NCI-H1092 (cell line): Measurements from ENCODE around the gene SOX6.
"Not testable (repeated sequence)": the region's sequence is repeated elsewhere in the genome, so short reads cannot be mapped to it uniquely, and the experiment has no call there.

Experiments
- DNase-seq: peaks from one replicate; lab custom pipeline; 2025; lab: John Stamatoyannopoulos, UW

Gene SOX6

DNA sequence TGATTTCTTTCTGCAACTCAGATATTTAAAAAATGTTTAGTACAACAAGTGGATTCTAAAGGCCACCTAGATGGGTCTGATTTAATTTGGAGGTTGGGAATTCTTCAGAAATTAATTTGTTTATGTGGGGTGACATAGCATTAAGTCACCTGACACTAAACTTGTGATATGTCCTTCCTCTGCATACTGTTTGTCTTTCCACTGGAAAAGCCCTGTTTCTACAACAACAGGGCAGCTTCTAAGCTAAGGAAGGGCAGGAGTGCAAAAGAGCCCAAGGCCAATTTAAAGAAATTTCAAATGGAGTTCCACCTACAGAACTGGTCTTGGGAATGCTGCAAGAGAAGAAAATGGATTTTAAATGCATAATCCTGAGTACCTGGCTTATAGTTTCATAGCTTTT lies 319.2 kb downstream of the SOX6 start:
- DNase-seq, result no peak

DNA sequence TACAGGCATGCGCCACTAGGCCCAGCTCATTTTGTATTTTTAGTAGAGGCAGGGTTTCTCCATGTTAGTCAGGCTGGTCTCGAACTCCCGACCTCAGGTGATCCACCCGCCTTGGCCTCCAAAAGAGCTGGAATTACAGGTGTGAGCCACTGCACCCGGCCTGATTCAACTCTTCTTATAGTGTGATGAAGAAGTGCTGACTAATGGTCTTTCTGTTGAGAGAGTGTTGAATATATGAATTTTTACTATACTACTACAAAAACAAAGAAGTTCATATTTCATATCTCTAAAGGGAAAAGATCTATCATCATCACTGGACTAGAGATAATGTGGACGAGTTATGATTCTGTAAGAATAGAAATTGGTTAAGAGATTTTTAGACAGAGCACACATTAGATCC lies 320.1 kb downstream of the SOX6 start:
- no peak for DNase-seq

DNA sequence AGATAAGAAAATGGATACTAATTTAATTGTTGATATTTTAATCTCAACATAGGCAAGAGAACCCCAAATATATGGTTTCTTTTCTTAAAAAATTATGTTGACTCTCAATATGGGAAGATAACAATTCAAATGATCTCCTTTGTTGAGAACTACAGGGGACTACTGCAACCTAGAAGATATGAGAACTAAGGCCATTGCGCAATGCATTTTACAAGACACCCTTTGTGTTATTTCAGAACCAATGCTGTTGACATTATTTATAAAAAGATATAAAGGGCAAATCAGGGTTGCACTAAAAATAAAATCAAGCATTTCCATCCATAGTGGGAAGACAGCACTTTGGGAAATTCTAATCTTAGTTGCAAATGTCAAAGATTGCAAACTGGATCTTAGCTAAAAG lies 322.3 kb downstream of the SOX6 start:
- no peak for DNase-seq

DNA sequence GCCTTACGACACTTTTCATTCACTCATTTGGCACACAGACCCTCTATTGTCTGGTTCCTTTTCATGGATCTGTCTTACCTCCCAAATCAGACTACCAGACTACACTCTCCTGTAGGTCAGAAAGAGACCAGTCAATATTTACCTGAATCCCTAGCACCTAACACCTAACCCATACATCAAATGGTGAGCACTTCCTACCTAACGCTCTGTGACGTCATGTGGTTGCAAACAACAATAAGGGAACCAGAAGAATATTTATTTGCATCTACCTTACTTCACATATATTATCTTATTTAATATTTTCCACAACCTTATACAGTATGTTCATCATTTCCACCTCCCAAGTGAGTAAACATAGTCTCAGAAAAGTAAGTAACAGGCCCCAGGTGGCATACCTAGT lies 323.4 kb downstream of the SOX6 start:
- no peak for DNase-seq

DNA sequence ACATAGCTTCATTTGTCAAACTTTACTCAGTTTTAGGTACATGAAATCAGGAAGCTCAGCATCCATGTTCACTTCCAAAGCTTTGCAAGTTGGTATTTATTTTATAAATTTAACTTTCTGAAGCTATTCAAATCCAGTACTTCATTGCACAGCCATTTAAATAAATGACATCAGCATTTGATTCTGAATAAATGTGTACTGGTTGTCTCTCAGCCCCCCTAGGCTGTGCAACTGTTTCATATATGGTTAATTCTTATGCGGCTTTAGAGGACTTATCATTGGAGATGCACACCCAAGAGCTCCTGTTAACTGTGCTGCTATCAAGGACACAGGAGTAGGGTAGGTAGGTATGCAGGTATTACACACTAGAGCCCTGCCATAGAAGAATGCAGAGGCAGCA lies 325.1 kb downstream of the SOX6 start:
- no peak for DNase-seq

DNA sequence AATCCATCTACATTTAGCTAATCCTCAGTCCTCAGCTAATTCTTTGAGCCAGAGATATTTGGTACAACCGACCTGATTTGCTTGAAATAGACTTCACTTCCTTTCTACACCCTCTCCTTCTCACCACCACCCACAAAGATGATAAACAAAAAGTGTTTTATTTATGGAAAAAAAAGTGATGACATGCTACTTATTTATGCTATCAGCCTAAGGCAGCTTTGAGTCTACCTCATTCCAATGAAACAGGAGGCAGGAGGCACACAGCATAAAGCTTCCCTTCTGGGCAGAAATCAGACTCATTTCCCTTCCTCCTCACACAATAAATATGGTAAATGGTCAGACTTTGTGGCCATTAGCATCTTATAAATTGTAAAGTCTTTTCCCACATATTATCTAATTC lies 325.7 kb downstream of the SOX6 start:
- DNase-seq, result no peak

DNA sequence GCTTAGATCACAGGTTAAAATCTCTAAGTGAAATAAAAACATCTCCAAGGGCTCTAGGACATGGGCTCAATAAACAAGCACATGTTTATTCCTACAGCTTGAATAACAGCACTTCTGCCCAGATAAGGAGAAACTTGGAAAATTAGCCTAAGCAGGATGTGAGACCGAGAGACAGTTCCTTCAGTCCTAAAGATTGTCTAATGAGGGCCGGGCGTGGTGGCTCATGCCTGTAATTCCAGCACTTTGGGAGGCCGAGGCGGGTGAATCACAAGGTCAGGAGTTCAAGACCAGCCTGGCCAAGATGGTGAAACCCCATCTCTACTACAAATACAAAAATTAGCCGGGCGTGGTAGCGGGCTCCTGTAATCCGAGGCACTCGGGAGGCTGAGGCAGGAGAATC lies 327.2 kb downstream of the SOX6 start:
- not testable (repeated sequence) for DNase-seq

DNA sequence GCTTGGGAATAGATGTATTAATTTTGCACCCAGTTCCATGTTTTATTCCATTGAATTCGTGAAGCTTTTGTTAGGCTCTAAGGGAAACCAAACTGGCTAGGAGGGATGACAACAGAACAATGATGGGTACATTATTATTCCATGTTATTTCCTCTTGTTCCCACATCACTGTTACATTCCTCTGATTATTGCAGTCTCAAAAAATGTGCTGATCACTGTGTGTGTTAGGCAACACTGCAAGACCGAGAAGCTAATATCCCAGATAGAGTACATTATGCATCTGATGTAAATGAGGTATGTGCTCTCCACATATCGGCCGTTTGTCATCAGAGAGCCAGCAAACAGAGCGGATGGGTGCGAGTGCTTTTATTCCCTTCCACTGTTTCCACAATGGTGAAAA lies 327.9 kb downstream of the SOX6 start:
- no peak for DNase-seq

DNA sequence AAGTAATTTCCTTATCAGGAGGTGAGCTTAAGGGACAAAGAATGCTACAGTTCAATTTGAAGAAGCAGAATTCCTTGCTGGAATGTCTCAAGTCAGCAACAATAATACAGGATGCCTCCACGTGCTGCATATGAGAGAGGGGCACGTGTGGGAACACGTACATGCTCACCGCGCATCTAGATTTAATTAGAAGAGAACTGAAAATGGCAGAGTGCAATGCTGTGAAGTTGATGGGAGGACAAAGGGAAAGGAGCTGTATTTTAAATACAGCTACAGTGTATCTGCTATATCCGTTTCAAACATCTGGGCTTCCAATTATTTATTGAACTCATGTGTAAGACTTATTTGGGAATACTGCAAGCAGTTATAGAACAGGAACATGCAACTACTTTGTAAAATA lies 328.7 kb downstream of the SOX6 start:
- DNase-seq, result no peak

DNA sequence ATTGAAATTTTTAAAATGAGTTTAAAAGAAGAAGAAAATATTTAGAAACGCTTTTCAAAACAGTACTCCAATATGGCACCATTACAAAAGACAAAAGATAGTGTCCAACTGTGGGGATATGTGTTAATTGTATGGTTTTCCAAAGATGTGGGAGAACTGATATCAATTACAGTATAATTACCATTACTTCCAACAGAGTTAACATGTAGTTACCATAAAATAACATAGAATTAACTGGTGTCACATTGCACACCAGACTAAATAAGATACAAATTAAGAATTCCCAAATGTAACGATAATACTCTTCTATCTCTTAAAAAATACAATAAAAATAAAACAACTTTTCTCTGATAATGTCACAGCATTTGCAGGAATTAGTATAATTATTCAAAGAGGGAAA lies 329.5 kb downstream of the SOX6 start:
- DNase-seq, result no peak

DNA sequence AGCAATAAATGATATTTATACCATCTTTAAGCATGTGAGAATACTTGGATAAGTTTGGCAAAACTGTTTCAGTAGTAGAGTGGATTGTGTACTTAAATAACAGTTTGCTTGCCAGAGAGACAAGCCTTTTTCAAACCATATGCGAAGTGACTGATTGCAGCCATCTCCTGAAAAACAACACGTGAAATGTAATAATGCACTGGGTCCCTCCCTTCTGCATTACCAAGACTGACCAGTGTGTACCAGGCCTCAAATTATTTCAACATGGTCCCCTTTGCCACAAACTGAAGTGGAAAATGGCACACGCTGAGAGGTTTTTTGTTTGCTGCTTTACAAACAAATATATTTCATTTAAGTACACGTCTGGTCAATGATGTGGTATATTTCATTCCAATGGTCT lies 337.4 kb downstream of the SOX6 start:
- no peak for DNase-seq

DNA sequence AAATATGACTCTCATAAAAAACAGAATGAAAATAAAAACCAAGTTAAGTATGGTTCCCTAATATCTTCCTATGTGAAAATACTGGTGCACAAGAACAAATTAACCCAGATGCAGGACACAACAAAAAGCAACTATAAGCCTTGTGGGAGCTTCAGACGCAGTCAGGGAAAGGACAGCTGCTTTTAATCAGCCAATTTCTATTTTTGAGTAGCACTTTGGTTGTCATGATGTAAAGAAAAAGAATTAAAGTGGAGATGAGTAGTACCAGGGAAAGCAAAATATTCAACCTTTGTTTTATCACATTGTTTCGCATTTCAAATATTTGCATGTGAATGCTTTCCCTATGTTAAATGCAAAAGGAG lies 339.9 kb downstream of the SOX6 start:
- DNase-seq, result no peak

DNA sequence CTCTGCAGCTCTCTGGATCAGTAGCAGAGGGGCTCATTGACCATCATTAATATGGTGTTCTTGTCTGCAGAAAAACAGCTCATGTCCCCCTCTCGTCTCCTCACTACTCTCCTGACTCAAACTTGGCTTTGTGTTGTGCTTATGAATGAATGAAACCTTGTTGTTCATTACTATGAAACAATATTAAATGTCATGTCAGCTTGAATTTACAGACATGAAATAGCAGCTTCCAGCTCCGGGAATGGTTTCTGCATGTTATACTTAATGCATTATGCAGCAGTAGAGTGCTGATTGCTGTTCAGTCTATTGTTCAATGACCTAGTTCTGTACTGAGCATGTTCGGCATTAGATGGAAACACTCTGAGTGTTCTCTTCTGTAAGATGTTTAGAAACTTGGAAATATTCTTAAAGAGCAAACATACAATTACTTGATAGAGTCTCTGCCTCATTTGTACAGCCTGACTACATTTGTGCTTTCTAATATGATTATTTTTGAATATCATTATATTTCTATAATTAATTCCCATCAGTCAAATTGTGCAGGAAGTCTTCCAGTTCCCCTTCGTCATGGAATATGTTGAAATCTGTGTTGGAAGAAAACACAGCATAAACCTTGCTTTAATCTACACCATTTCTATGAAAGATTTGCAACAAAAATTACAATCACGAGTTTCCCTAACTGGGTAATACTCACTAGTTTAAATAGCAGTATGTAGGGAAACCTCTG lies 340.4 kb downstream of the SOX6 start:
- DNase-seq, result no peak

DNA sequence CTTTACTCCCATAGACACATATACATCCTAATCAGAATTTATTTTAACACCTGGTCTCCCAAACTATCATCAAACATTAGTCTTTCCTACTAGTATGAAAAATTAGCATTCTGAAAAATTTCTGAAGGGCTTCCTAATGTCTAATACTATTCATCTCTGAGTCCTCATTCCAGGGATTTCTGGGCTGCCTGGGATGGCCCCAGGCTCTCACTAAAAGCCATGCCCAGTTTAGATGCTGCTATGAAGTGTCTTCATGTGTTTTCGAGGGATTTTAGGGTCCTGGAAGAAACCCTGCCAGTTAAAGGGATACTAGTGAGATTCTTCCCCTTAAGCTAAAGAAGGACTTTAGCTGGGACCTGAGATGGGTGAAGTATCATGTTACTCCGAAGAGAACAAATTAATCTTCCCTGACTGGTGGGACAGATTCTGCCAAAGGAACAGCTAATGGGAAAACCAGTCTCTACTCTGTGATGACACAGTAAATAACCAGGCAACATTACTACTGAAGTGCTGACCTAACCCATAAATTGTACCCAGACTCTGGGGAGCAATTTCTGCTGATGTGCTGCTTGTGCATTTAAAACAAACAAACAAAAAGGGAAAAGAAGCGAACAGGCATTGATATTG lies 342.6 kb downstream of the SOX6 start:
- DNase-seq, result no peak

DNA sequence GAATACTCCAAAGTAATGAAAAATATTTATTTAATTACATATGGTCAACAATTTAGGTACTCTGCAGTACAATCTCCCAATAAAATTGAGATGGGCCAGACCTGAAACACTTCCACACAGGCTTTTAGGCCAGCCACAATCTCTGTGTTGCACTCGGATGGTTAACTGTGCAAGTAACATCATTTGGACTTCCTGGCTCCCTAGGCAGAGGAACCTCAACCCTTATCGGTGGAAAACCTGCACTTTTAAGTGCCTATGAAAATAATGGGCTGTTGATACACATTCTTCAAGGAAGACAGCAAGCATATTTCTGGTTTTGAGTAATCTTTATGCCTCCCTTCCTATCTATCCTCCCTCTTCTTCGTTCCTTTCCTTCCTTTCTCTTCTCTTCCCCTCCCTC lies 343.1 kb downstream of the SOX6 start:
- DNase-seq, result no peak

DNA sequence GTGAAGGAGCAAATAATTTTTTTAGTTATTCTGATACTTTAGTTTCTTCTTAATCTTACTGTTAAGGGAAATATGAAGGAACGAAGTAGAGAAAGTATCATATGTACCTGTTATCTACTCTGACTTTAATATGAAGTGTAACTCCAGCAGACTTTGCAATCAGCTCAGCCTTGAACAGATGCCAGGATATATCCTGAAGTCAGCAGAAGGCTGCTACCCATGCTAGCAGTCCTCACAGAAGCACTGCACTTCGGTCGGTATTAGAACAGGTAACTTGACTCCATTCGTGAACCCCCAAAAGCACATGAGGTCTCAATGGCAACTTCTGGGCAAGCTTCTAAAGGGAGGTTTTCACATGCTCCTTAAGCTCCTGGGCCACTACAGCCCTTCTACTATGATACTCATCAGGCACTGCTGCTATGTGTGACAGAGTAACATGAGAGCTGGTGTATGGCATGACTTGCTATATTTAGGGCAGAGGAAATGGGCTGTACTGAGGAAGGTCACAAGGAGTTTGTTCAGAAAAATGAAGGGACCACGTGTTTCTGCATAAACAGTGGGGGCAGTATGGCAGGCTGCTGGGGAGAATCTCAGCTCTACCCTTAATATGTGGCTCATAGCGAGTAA lies 344.1 kb downstream of the SOX6 start:
- DNase-seq, result no peak

DNA sequence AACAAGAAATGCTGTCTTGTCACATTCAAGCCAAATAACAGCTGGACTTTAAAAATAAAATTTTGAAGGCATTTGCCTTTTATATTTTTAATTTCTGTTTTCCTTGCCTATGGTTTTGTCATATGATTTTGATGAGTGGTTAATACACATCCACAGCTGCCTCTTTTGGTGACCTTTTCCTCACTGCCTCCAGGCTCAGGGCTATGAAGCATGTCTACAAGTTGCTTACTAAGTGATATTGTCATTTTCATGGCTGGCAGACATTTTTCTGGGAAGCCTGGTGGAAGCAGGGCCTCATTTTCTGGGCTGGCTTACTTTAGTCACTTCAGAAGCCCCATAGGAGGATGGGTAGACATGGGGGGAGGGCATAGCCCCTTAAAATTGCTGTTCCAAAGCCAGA lies 344.9 kb downstream of the SOX6 start:
- no peak for DNase-seq

DNA sequence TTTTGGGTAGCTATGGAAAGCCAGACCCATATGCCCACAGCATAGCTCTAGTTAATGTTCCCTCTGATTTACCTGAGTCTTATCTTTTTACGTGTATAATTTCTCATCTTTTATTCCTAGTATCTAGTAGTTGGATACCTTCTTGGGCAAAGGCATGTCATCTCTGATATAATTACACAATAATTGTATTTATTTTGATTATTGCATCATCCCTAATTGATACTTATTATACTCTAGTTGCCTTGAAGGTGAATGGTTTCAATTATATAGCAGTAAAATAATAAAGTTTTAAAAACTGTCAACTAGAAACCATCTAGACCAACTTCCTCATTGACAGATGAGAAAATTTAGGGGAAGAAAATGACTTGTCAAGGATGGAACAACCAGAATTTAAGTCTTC lies 347.3 kb downstream of the SOX6 start:
- DNase-seq, result no peak

DNA sequence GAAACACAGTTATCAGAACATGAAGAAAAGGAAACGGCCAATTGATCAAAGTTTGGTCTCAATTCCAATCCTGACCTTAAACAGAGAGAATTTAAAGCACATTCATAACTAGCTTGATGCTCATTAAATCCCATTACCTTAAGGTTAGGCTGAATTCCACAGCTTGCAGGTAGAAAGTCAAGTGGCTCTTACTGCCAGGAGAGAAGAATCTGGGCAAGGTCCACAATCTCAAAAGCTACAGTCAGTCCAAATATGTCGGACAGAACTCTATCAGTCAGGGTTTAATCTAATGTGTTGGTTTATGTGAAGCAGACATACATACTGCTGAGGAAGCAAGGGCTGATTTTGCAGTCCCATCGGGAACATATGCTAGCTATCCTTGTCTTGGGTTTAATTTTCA lies 348.8 kb downstream of the SOX6 start:
- DNase-seq, result no peak

DNA sequence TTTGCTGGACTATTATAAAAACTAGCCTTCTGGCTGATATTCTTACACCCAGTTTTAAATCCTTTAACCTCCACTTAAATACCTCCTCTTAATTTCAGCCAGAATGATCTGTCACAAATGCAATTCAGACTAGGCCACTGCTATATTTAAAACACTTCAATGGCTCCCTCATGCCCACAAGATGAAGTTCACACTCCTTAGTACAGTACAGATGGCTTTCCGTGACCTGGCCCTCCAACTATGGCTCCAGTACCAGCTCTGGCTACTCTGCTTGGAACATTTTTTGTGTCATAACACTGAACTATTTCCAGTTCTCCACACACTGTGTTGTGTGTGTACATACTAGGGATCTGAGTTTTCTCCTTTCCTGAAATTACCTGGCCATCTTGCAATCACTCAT lies 353.4 kb downstream of the SOX6 start:
- no peak for DNase-seq

DNA sequence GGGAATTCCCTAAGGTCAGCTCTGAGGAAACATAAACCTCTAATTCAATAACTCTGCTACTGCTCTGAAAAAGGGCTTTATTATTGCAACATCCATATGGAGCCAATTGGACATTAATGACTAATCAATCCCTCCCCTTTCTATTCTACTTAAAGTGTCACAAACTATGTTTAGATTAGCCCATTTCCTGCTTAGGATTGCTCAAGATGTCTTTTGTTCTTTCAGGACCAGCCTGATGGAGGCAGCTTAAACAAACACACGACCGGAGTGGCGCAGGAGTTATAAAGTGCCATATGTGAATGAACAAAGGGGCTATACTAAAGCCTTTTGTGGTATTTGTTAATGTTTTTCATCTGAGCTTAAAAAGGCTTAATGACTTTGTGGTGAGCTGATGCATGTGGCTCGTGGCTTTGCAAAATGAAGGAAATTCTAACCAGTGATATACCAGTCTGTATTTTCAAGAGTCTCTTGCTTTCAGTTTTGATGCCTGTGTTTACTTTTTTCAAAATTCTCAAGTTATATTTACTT lies 354.4 kb downstream of the SOX6 start:
- peak; percentile 17 for DNase-seq

DNA sequence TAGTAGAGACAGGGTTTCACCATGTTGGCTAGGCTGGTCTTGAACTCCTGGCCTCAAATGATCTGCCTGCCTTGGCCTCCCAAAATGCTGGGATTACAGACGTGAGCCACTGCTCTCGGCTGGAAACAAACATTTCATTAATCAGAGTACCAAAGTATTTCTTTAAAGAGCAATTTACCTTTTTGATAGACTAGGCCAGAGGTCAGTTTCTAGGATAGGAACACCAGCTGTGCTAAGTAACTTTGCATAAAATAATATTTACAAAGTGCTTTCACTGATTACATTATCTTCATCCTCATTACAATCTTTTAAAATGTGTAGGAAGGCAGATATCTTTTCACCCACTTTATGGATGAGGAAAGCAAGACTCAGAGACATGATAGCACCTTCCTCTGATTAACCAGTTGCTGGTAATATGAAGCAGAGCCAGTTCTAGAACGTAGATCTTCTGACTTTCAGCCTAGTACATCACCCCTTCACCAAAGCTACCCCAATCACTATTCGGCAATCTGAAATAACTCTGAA lies 355.2 kb downstream of the SOX6 start:
- no peak for DNase-seq

DNA sequence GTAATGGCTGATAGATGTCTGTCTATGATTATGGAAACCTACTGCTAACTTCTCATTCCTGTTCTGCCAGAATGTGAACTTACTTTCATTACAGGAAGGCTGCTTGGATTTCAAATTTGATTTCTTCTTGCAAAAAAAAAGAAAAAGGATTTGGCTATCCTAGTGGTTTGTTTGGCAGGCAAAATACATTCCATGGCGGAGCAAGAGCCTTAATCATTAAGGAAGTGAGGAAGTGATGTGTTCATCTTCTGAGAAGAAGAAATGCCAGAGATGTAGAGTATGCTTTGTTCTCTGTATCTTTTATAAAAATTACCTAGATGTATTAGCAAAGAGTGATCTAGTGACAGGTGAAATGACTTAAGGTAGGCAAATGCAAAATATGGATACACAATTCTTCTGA lies 356.3 kb downstream of the SOX6 start:
- no peak for DNase-seq
